NOMO-1 treated with DMSO at 0.1 percent for 48 hours (cell line): ENCODE measurements around the gene FIG4.
"Not testable (repeated sequence)": the region's sequence is repeated elsewhere in the genome, so short reads cannot be mapped to it uniquely, and the experiment has no call there.

Experiments
- DNase-seq: peaks from one replicate; lab custom pipeline; 2025; ENCODE audit not compliant: unreplicated experiment; lab: John Stamatoyannopoulos, UW

The FIG4 gene

GRCh38 chr6:109690737-109691621 lies at the start of gene FIG4, which contains the start of gene AK9:
FIG4 (plus strand) TSS chr6:109691296; CDS start chr6:109691436, 140 bp downstream.
AK9 (minus strand) TSS chr6:109691202; CDS start chr6:109675745, 15,457 bp downstream.
- peak; percentile 82 for DNase-seq

GRCh38 chr6:109644131-109644530 lies 47.0 kb upstream of the FIG4 start:
- no peak for DNase-seq

DNA sequence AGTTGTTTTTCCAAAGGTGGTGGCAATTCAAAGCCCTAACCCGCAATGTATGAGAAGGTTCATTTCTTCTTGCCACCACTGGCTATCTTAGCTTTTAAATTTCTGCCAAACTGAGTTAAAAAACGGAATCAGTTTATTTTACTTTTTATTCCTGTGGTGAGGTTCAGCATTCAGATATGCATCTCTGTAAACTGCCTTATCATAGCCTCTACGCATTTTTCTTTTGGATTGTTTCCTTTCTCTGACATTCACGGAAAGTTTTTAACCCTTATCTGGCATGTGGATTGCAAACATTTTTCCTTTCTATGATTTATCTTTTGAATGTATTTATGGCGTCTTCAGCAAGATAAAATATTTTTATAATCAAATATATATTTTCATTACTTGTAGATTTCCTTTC lies 37.8 kb upstream of the FIG4 start:
- DNase-seq: no peak

GRCh38 chr6:109655761-109656262 lies 35.3 kb upstream of the FIG4 start:
- no peak for DNase-seq

GRCh38 chr6:109660526-109661320 lies 30.4 kb upstream of the FIG4 start:
- no peak for DNase-seq

DNA sequence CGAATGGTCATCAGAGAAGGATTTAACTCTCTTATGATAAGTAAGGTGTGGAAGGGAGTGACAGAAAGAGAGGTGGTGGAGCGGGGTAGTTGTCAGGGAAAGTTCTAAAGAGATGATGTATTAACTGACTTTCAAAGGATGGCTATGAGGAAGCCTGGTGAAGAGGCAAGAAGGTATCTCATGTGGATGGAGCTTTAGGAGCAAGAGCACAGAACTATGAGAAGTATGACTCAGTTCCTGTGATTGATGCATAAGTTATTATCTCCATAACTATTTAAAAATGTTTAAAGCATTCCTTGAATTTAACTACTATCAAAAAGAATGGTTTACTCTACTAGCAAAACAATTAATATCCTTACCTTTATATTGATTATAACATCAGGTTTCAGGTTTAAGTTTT lies 28.9 kb upstream of the FIG4 start:
- no peak for DNase-seq

DNA sequence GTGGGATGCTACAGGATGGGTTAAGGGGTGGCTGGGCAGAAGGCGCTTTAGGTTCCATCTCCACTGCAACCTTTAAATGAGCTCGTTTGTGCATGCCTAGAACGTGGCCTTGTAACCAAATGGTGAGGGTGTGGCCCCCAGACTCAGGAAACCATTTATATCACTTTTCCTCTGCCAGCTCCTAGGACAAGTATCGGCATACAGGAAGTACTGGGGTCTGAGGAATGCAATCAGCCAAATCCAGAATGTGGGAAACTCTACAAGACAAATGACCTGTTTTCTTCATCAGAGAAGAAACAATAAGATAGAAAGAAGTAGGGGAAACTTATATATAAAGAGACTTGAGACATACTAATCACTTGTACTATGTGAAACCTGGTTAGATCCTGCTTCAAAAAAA lies 21.3 kb upstream of the FIG4 start:
- no peak for DNase-seq

DNA sequence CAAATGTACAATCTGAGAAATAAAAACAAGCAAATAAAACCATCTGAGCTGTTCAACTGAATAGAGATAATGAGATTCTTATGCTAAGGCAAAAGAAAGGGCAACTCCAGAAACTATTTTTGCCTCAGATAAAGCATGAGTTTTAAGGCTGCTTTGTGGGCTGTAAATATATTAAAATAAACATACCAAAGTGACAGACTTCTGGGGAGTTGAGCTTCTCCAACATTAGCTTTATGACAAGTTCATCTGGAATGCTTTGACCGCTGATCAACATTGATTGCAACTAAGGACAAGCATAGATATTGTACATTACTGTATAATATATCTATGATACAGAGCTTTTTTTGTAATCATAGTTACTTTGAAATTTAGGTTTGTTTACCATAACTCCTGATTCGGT lies 19.4 kb upstream of the FIG4 start:
- no peak for DNase-seq

GRCh38 chr6:109672175-109672574 lies 18.9 kb upstream of the FIG4 start:
- no peak for DNase-seq

- no peak for DNase-seq
Measured at GRCh38 chr6:109672839-109673238, 18.3 kb upstream of the FIG4 start.

- DNase-seq: no peak
Measured at GRCh38 chr6:109676724-109677123, 14.4 kb upstream of the FIG4 start.

DNA sequence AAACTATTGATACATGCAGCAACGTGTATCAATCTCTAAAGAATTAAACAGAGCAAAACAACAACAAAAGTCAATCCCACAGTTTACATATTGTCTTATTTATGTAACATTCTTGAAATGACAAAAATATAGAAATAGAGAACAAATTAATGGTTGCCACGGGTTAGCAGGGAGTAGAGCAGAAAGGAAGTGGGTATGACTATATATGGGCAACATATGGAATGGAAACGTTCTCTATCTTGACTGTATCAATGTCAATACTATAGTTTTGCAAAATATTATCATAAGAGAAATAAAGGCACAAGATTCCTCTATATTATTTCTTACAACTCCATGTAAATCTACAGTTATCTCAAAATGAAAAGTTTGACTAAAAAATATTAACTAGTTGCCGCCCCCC lies 12.9 kb upstream of the FIG4 start:
- no peak for DNase-seq

GRCh38 chr6:109678661-109679505 lies 12.2 kb upstream of the FIG4 start:
- DNase-seq: not testable (repeated sequence)

DNA sequence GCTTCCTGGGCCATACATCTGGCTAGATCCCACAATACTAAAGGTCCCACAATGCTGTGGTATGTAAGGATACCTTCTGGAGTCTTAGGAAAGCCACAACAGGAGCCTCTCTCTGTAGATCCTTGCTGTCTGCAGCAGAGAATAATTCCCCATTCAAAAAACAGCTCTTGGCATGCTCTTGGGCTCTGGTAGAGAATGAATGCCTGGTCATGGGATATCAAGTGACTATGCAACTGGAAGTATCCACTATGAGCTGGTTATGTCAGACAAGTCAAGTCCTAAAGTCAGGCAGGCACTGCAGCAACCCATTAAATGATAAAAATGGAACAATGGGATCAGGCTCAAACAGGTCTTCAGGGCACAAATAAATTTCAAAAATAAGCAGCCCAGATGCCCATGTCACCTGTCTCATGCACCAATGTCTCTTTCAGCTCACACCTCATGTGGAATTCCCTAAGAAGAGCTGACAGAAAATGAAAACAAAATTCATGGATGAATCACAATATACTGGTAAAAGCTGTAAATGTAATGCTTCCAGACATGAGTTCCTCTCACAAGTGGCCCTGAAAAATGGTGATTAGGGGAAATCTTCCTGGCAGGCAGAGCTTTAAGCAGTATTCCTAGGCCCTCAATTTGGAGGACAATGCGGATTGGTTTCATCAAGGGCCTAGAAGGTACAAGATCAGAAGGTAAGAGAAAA lies 4.4 kb upstream of the FIG4 start:
- no peak for DNase-seq

DNA sequence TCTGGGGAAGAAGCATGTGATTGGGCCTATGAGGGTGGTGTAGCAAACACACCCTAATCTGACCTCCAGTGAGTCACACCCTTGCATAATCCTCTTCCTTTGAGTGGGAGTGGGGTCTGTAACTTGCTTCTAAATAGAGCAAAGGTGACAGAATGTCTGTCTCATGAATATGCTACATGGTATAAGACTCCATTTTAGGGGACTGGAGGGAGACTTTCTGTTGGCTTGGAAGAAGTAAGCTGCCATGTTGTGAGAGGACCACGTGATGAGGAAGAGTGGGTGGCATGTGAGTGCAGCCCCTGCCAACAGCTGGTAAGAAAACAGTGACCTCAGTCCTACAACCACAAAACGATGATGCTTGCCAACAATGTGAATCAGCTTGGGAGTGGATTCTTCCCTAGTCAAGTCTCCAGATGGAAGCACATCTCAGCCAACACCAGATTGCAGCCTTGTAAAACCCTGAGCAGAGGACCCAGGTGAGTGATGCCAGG lies 3.8 kb upstream of the FIG4 start:
- DNase-seq: no peak

GRCh38 chr6:109690373-109690736 lies 741 bp upstream of the FIG4 start:
- DNase-seq: peak; percentile 31

GRCh38 chr6:109693111-109693510 lies 2.0 kb downstream of the FIG4 start:
- peak; percentile 77 for DNase-seq

DNA sequence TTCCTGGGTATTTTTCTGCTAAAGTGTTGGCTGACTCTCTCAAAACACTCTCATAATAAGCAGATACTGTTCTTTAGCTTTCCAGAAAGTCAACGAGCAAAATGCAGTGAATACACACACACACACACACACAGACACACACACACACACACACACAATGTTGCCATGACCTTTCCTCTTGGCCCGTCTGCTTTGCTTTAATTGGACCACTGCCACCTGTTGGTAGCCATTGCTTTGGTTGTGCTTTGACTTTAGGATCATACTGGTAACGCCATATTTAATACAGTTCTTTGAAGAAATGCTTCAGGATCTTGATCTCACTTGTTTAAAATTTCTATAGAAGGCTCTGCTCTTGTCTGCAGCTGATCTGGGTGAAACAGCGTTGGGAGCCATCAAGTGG lies 4.4 kb downstream of the FIG4 start:
- DNase-seq: no peak

DNA sequence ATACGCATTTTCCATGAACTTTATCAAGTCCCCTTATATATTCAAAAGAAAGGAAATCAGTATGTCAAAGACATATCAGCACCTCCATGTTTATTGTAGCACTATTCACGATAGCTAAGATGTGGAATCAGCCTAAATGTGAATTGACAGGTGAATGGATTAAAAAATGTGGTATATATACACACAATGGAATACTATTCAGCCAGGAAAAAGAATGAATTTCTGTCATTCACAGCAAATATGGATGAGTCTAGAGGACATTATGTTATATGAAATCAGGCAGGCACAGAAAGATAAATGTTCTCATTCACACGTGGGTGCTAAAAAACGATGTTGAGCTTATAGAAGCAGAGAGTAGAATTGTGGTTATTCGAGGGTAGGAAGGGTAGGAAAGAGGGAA lies 5.3 kb downstream of the FIG4 start:
- DNase-seq: no peak

GRCh38 chr6:109701221-109701620 lies 10.1 kb downstream of the FIG4 start:
- DNase-seq: no peak
